Activated CD8-positive, alpha-beta T cell treated with anti-CD3 and anti-CD28 coated beads, Interleukin-2, amount 10 ng/mL, durations not matched to agents 7 days and 5 days (primary cell): ENCODE results near the gene LMBR1. TPM values are rescaled to one million over a fixed set of nuclear protein-coding genes. Genes with fewer than 3 reads are reported as not detected.
"Not testable (repeated sequence)": the region's sequence is repeated elsewhere in the genome, so short reads cannot be mapped to it uniquely, and the experiment has no call there.

Experiments
- ATAC-seq: fragments of 150-1000 bp; cut with Tn5 transposase; one replicate; pipeline ENCODE4 v1.10.0; 2021; ENCODE audit warnings: moderate library complexity
- CTCF ChIA-PET: fragments of 350-600 bp; sonication (Branson Sonifier 250); formaldehyde crosslinking; loops from one replicate; lab custom pipeline; 2021; ENCODE audit warnings: antibody characterized with exemption; lab: Charles Lee
- POLR2A ChIA-PET: fragments of 350-600 bp; sonication (Branson Sonifier 250); formaldehyde crosslinking; loops from one replicate; lab custom pipeline; 2021; ENCODE audit warnings: antibody characterized with exemption; lab: Charles Lee
- DNase-seq: peaks from one replicate; pipeline ENCODE4 v3.0.0-alpha.2; 2020
- H3K27ac Mint-ChIP-seq: one replicate; pipeline ENCODE4 v1.8.0; 2021; ENCODE audit warnings: mild to moderate bottlenecking, mixed read lengths
- H3K27me3 Mint-ChIP-seq: one replicate; pipeline ENCODE4 v1.8.0; 2021; ENCODE audit warnings: low read depth, mixed read lengths
- H3K36me3 Mint-ChIP-seq: one replicate; pipeline ENCODE4 v1.8.0; 2021; ENCODE audit warnings: low read depth, mixed read lengths
- H3K4me1 Mint-ChIP-seq: one replicate; pipeline ENCODE4 v1.8.0; 2021; ENCODE audit warnings: low read depth, mixed read lengths
- H3K4me3 Mint-ChIP-seq: one replicate; pipeline ENCODE4 v1.8.0; 2021; ENCODE audit warnings: mild to moderate bottlenecking, mixed read lengths
- H3K9me3 Mint-ChIP-seq: one replicate; pipeline ENCODE4 v1.8.0; 2022; ENCODE audit warnings: mixed read lengths; ENCODE audit not compliant: insufficient read depth
- total RNA-seq, 2 experiments: library from RNA; stranded (reverse); gene quantifications; one replicate each; pipeline ENCODE4 v1.2.3, GENCODE V29; 2021

The LMBR1 gene
- total RNA-seq, 2 experiments from 2014 or later, result 49.7 to 51.2 TPM

GRCh38 chr7:156701787-156702186 lies 191.2 kb downstream of the LMBR1 start:
- CTCF ChIA-PET, DNase-seq, POLR2A ChIA-PET, H3K27ac Mint-ChIP-seq, H3K4me1 Mint-ChIP-seq, H3K4me3 Mint-ChIP-seq, ATAC-seq, H3K27me3 Mint-ChIP-seq: not testable (repeated sequence)
- Mint-ChIP-seq H3K9me3 (peaks cover 30% of the 10 kb centered on the region), H3K36me3 (peaks cover 54% of the 10 kb centered on the region)

GRCh38 chr7:156698512-156698911 lies 194.5 kb downstream of the LMBR1 start:
- H3K4me3 Mint-ChIP-seq, CTCF ChIA-PET, ATAC-seq, H3K27ac Mint-ChIP-seq, H3K4me1 Mint-ChIP-seq, H3K27me3 Mint-ChIP-seq, POLR2A ChIA-PET, DNase-seq: not testable (repeated sequence)
- peaks cover 54% of the 10 kb centered on the region for H3K36me3 Mint-ChIP-seq
- H3K9me3 Mint-ChIP-seq, result peaks cover 44% of the 10 kb centered on the region

- POLR2A ChIA-PET, DNase-seq, H3K27ac Mint-ChIP-seq, CTCF ChIA-PET, H3K4me1 Mint-ChIP-seq, ATAC-seq, H3K4me3 Mint-ChIP-seq, H3K27me3 Mint-ChIP-seq: not testable (repeated sequence)
- Mint-ChIP-seq H3K36me3 (peaks cover 47% of the 10 kb centered on the region), H3K9me3 (peaks cover 38% of the 10 kb centered on the region)
Measured at GRCh38 chr7:156697283-156697682, 195.7 kb downstream of the LMBR1 start.

DNA sequence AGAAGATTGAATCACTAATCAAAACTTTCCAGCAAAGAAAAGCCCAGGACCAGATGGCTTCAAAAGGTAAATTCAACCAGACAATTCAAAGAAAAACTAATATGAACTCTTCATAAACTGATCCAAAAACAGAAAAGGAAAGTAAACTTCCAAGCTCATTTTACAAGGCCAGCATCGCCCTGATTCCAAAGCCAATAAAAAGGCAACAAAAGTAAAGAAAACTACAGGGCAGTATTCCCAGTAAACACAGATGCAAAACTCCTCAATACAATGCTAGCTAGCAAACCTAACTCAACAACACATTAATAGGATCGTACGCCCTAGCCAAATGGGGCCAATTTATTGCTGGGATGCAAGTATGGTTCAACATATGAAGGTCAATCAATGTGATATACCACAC lies 199.4 kb downstream of the LMBR1 start:
- Mint-ChIP-seq H3K4me1 (no peaks in the 10 kb centered on the region), H3K9me3 (peaks cover 32% of the 10 kb centered on the region), H3K36me3 (peaks cover 29% of the 10 kb centered on the region), H3K27me3 (no peaks in the 10 kb centered on the region), H3K27ac (no peak overlapping the region), H3K4me3 (no peak overlapping the region)
- CTCF ChIA-PET, result no interaction called here
- no peak for DNase-seq
- no peak for ATAC-seq
- POLR2A ChIA-PET, result no interaction called here

- peaks cover 25% of the 10 kb centered on the region for H3K9me3 Mint-ChIP-seq
- ChIA-PET CTCF (interaction anchor here (0.6 kb wide), 1 partner anchor 63 kb away, joined by 3 read pairs; no protein-coding TSS in a partner anchor), POLR2A (no interaction called here)
- H3K36me3 Mint-ChIP-seq, result peaks cover 24% of the 10 kb centered on the region
- ATAC-seq (no peak), DNase-seq (no peak)
- H3K4me1 Mint-ChIP-seq, result no peaks in the 10 kb centered on the region
- no peak overlapping the region for H3K27ac Mint-ChIP-seq
- no peak overlapping the region for H3K4me3 Mint-ChIP-seq
- no peaks in the 10 kb centered on the region for H3K27me3 Mint-ChIP-seq
Measured at GRCh38 chr7:156692849-156693248, 200.1 kb downstream of the LMBR1 start.

DNA sequence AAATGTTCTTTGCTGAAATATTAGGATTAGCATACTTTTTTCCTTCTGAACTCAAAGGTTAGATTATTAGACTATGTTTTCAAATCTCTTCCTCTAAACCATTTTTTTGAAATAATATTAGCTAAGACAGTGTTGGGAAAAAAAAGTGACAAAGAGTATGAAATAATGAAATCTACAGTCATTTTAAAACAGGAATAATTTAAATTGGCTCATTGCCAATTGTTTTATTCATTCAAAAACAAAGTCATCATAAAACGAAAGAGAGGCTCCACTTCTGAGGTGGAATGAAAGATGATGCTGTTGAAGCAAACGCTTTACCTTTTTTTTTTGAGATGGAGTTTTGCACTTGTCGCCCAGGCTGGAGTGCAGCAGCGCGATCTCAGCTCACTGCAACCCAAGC lies 201.2 kb downstream of the LMBR1 start:
- Mint-ChIP-seq H3K4me1 (no peaks in the 10 kb centered on the region), H3K9me3 (peaks cover 14% of the 10 kb centered on the region), H3K36me3 (peaks cover 14% of the 10 kb centered on the region), H3K27me3 (no peaks in the 10 kb centered on the region), H3K27ac (no peak overlapping the region), H3K4me3 (no peak overlapping the region)
- ATAC-seq, result no peak
- DNase-seq, result no peak
- ChIA-PET CTCF (no interaction called here), POLR2A (interaction anchor here (0.7 kb wide), 1 partner anchor 557 kb away, joined by 3 read pairs; no protein-coding TSS in a partner anchor)

- no peak for DNase-seq
- no peaks in the 10 kb centered on the region for H3K27me3 Mint-ChIP-seq
- peaks cover 4% of the 10 kb centered on the region for H3K36me3 Mint-ChIP-seq
- no peak for ATAC-seq
- no peak overlapping the region for H3K27ac Mint-ChIP-seq
- CTCF ChIA-PET, result no interaction called here
- H3K4me3 Mint-ChIP-seq, result no peak overlapping the region
- H3K4me1 Mint-ChIP-seq, result peaks cover 7% of the 10 kb centered on the region
- POLR2A ChIA-PET, result no interaction called here
- H3K9me3 Mint-ChIP-seq, result no peaks in the 10 kb centered on the region
Measured at GRCh38 chr7:156684661-156685060, 208.3 kb downstream of the LMBR1 start.

DNA sequence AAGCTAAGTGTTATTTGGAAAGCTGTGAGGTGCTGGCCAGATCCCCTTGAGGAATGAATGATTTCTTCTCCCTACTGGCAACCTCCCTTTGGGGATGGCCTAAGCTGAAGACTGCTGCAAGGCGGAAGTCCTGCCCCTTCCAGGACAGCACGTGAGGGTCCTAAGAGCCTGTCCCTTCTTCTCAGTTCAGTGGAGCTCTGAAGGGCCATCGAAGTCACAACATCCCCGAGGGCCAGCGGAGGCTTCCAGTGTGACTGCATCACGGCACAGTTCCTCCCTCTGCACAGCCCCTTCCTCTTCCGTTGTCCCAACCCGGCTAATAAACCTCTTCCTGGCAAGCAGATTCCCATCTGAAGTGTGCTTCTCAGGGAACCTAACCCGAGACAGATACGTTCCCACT lies 208.7 kb downstream of the LMBR1 start:
- ChIA-PET POLR2A (no interaction called here), CTCF (no interaction called here)
- Mint-ChIP-seq H3K9me3 (no peaks in the 10 kb centered on the region), H3K27ac (no peak overlapping the region), H3K36me3 (peaks cover 4% of the 10 kb centered on the region), H3K27me3 (no peaks in the 10 kb centered on the region), H3K4me1 (peaks cover 7% of the 10 kb centered on the region), H3K4me3 (no peak overlapping the region)
- DNase-seq, result no peak
- no peak for ATAC-seq

GRCh38 chr7:156682928-156683327 lies 210.1 kb downstream of the LMBR1 start:
- DNase-seq (no peak), ATAC-seq (no peak)
- Mint-ChIP-seq H3K27me3 (no peaks in the 10 kb centered on the region), H3K27ac (no peak overlapping the region), H3K4me3 (no peak overlapping the region), H3K4me1 (peaks cover 7% of the 10 kb centered on the region), H3K9me3 (no peaks in the 10 kb centered on the region), H3K36me3 (peaks cover 9% of the 10 kb centered on the region)
- ChIA-PET POLR2A (no interaction called here), CTCF (no interaction called here)

- no peaks in the 10 kb centered on the region for H3K9me3 Mint-ChIP-seq
- no peaks in the 10 kb centered on the region for H3K27me3 Mint-ChIP-seq
- no peak overlapping the region for H3K27ac Mint-ChIP-seq
- H3K4me1 Mint-ChIP-seq, result peaks cover 12% of the 10 kb centered on the region
- ATAC-seq (no peak), DNase-seq (no peak)
- H3K36me3 Mint-ChIP-seq, result peaks cover 18% of the 10 kb centered on the region
- ChIA-PET CTCF (no interaction called here), POLR2A (no interaction called here)
- H3K4me3 Mint-ChIP-seq, result no peak overlapping the region
Measured at GRCh38 chr7:156680281-156680680, 212.7 kb downstream of the LMBR1 start.

- Mint-ChIP-seq H3K27me3 (no peaks in the 10 kb centered on the region), H3K9me3 (no peaks in the 10 kb centered on the region), H3K36me3 (peaks cover 17% of the 10 kb centered on the region), H3K4me3 (no peak overlapping the region), H3K27ac (no peak overlapping the region), H3K4me1 (peaks cover 12% of the 10 kb centered on the region)
- DNase-seq (no peak), ATAC-seq (no peak)
- POLR2A ChIA-PET, result no interaction called here
- CTCF ChIA-PET, result no interaction called here
Measured at GRCh38 chr7:156677374-156678054, 215.5 kb downstream of the LMBR1 start.

- ATAC-seq, result no peak
- peaks cover 12% of the 10 kb centered on the region for H3K4me1 Mint-ChIP-seq
- H3K27me3 Mint-ChIP-seq, result no peaks in the 10 kb centered on the region
- peaks cover 17% of the 10 kb centered on the region for H3K36me3 Mint-ChIP-seq
- POLR2A ChIA-PET, result no interaction called here
- DNase-seq, result no peak
- H3K27ac Mint-ChIP-seq, result no peak overlapping the region
- H3K9me3 Mint-ChIP-seq, result no peaks in the 10 kb centered on the region
- CTCF ChIA-PET, result no interaction called here
- H3K4me3 Mint-ChIP-seq, result no peak overlapping the region
Measured at GRCh38 chr7:156676263-156676662, 216.7 kb downstream of the LMBR1 start.
